Endothelial cell (in vitro differentiated cells): Measurements from ENCODE around the gene MKNK2. TPM values are rescaled to one million over a fixed set of nuclear protein-coding genes. Genes with fewer than 3 reads are reported as not detected.

Source experiments
- DNase-seq: peaks from one replicate; pipeline ENCODE4 v3.0.0; 2021; ENCODE audit warnings: low spot score
- H3K27ac Mint-ChIP-seq: one replicate; pipeline ENCODE4 v1.8.0; 2021; ENCODE audit warnings: mixed read lengths, inconsistent platforms; ENCODE audit not compliant: unreplicated experiment
- H3K27me3 Mint-ChIP-seq: one replicate; pipeline ENCODE4 v1.8.0; 2021; ENCODE audit warnings: mild to moderate bottlenecking, moderate library complexity, mixed read lengths, inconsistent platforms; ENCODE audit not compliant: unreplicated experiment
- H3K36me3 Mint-ChIP-seq: one replicate; pipeline ENCODE4 v1.8.0; 2021; ENCODE audit warnings: mild to moderate bottlenecking, low read depth, mixed read lengths, inconsistent platforms; ENCODE audit not compliant: unreplicated experiment
- H3K4me1 Mint-ChIP-seq: one replicate; pipeline ENCODE4 v1.8.0; 2021; ENCODE audit warnings: mild to moderate bottlenecking, mixed read lengths, inconsistent platforms; ENCODE audit not compliant: unreplicated experiment
- H3K4me3 Mint-ChIP-seq: one replicate; pipeline ENCODE4 v1.8.0; 2021; ENCODE audit warnings: mild to moderate bottlenecking, mixed read lengths, inconsistent platforms; ENCODE audit not compliant: unreplicated experiment
- H3K9me3 Mint-ChIP-seq: one replicate; pipeline ENCODE4 v1.8.0; 2021; ENCODE audit warnings: mixed read lengths, inconsistent platforms; ENCODE audit not compliant: unreplicated experiment
- CTCF ChIP-seq: fragments of 200-600 bp; sonication (generic); IDR thresholded peaks from one replicate; pipeline ENCODE4 v1.5.0; 2021; ENCODE audit warnings: antibody characterized with exemption; ENCODE audit not compliant: unreplicated experiment
- total RNA-seq: library from RNA; stranded (reverse); fragmentation: NEBNext Ultra II Directional; extraction: Animal tissue kit (Norgen Biotek cat#: 25700); gene quantifications from one replicate; pipeline ENCODE4 v1.2.1, GENCODE V29; 2021; ENCODE audit not compliant: unreplicated experiment

The MKNK2 gene
- total RNA-seq, 1 donor from 2014 or later = 228 TPM

GRCh38 chr19:2064395-2064787 is 13.3 kb upstream of the MKNK2 start:
- Mint-ChIP-seq H3K4me1 (peaks cover 15% of the 10 kb centered on the region), H3K27me3 (peaks cover 10% of the 10 kb centered on the region), H3K36me3 (no peaks in the 10 kb centered on the region), H3K27ac (no peak overlapping the region), H3K9me3 (no peaks in the 10 kb centered on the region), H3K4me3 (no peak overlapping the region)
- TF ChIP-seq CTCF = no peak
- DNase-seq = no peak

GRCh38 chr19:2063824-2064223 is 12.8 kb upstream of the MKNK2 start:
- no peak overlapping the region for H3K4me3 Mint-ChIP-seq
- TF ChIP-seq CTCF = no peak
- no peaks in the 10 kb centered on the region for H3K36me3 Mint-ChIP-seq
- H3K27ac Mint-ChIP-seq = no peak overlapping the region
- peaks cover 15% of the 10 kb centered on the region for H3K4me1 Mint-ChIP-seq
- peaks cover 14% of the 10 kb centered on the region for H3K27me3 Mint-ChIP-seq
- no peak for DNase-seq
- no peaks in the 10 kb centered on the region for H3K9me3 Mint-ChIP-seq

GRCh38 chr19:2062770-2063169 is 11.7 kb upstream of the MKNK2 start:
- no peak for TF ChIP-seq CTCF
- Mint-ChIP-seq H3K4me3 (peak overlapping the region; percentile 44), H3K27ac (no peak overlapping the region), H3K4me1 (peaks cover 15% of the 10 kb centered on the region), H3K9me3 (no peaks in the 10 kb centered on the region), H3K27me3 (peaks cover 14% of the 10 kb centered on the region), H3K36me3 (no peaks in the 10 kb centered on the region)
- no peak for DNase-seq

- H3K36me3 Mint-ChIP-seq = no peaks in the 10 kb centered on the region
- peaks cover 15% of the 10 kb centered on the region for H3K4me1 Mint-ChIP-seq
- H3K4me3 Mint-ChIP-seq = peak overlapping the region; percentile 87
- H3K27ac Mint-ChIP-seq = peak overlapping the region; percentile 90
- TF ChIP-seq CTCF = no peak
- H3K27me3 Mint-ChIP-seq = peaks cover 14% of the 10 kb centered on the region
- DNase-seq = no peak
- no peaks in the 10 kb centered on the region for H3K9me3 Mint-ChIP-seq
These were observed 11.3 kb upstream of the MKNK2 start for GRCh38 chr19:2062389-2062729.

GRCh38 chr19:2061495-2062388 is 10.7 kb upstream of the MKNK2 start:
- Mint-ChIP-seq H3K9me3 (no peaks in the 10 kb centered on the region), H3K27ac (peak overlapping the region; percentile 90), H3K4me1 (peaks cover 15% of the 10 kb centered on the region), H3K27me3 (peaks cover 14% of the 10 kb centered on the region), H3K36me3 (no peaks in the 10 kb centered on the region), H3K4me3 (peak overlapping the region; percentile 87)
- peak; percentile 99 for DNase-seq
- no peak for TF ChIP-seq CTCF
